ENCODE measurements around the gene NUP42.
"Not testable (repeated sequence)": the region's sequence is repeated elsewhere in the genome, so short reads cannot be mapped to it uniquely, and the experiment has no call there.

NUP42 gene

DNA sequence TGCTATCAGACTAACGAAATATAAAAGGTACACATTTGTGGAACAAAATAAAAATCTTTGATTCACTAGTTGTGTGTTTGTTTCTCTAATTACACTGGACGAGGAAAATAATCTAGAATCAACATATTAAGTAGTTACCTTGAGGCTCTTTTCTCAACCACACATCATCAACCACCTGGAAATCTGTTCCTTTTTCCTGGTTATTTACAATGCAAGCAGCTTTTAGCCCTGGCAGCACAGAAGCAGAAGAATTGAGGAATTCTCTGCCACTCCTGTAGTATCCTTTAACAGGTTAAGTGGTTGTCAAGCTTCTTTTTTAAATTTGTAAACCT, 23.7 kb downstream of the NUP42 start:
- DNase-seq, result no peak

GRCh38 chr7:23205909-23206767, 24.3 kb downstream of the NUP42 start:
- no peak for DNase-seq

GRCh38 chr7:23207021-23207420, 25.2 kb downstream of the NUP42 start:
- DNase-seq, result no peak

GRCh38 chr7:23207884-23208283, 26.0 kb downstream of the NUP42 start:
- no peak for DNase-seq

DNA sequence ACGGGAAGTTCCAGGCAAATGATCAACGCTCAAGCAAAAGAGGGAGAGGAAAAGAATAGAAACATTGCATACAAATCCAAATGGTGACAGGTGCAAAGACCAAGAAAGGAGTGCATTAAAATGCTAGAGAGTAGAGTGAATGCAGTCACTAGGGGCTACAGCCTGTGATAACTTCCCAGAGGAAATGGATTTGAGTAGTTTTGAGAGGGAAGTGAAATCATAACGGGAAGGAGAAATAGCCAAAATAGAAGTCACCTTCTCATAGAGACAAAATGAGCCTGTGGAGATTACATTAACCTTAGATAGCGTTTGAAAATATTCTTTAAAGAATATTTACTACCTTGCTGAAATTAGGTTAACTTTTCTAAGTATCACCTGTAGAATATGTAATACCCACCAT, 26.5 kb downstream of the NUP42 start:
- no peak for DNase-seq

DNA sequence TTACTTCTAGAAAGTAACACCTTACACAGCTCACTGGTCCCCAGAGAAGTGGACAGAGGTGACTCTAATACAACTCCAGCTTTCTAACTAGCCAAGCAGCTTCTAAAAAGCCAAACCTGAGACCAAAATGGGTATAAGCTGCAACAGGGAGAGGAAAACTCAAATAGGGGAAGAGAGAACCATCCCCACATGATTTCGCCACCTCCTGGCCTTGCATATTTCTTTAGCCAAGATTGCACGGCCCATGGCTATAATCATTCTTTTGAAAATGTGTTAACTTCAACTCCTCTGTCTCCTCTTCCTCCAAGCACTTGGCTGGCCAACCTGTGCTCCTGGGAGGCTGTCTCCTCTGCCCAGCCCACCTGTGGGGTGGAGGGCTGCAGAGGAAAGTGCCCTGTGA, 28.7 kb downstream of the NUP42 start:
- no peak for DNase-seq

- DNase-seq, result no peak
Observed at GRCh38 chr7:23211589-23211988, 29.7 kb downstream of the NUP42 start.

DNA sequence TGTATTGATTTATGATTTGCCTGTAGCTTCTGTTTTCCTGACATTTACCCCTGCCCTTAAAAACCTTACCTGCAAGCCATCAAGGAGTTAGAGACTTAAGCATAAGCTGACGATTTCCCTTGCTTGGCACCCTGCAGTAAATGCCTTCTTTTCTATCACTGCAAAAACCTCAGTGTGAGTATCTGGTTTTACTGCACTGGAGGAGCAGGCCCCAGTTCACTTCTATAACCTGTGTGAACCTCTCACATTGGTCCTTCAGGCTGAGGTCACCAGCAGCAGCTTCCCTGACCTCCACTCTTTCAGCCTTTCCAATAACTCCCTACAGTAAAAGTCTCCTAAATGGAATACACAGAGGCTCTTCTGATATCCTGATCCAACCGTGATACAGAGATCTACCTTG, 30.5 kb downstream of the NUP42 start:
- no peak for DNase-seq

DNA sequence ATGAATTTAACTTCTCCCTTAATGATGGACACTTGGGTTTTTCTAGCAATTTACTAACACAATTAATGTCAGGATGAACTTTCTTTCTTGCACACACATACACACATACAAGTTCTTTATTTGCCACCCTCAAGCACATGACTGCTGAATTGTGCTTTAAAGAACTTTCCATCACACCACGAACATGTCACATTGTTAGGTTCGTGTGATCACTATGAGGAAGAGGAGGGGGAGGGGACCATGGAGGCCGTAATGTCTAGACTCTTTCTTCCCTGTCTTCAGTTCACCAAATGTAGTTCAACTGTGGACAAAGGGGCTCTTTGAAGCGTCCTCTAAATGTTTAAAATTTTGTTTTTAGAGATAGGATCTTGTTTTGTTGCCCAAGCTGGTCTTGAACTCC, 31.0 kb downstream of the NUP42 start:
- DNase-seq, result no peak

DNA sequence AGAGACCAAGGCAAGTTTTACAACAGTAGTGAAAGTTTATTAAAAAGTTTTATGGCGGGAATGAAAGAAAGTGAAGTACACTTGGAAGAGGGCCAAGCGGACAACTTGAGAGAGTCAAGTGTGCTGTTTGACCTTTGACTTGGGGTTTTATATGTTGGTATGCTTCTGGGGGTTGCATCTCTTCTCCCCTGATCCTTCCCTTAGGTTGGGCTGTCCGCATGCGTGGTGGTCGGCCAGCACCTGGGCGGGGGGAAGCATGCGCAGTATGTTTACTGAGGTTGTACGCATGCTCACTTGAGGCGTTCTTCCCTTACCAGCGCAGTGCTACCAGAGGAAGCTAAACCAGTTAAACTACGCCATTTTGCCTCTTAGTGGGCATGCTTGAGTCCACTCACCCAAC, 31.9 kb downstream of the NUP42 start:
- DNase-seq, result no peak

- DNase-seq, result no peak
Observed at GRCh38 chr7:23214423-23214822, 32.6 kb downstream of the NUP42 start.

- no peak for DNase-seq
Observed at GRCh38 chr7:23214938-23215337, 33.1 kb downstream of the NUP42 start.

DNA sequence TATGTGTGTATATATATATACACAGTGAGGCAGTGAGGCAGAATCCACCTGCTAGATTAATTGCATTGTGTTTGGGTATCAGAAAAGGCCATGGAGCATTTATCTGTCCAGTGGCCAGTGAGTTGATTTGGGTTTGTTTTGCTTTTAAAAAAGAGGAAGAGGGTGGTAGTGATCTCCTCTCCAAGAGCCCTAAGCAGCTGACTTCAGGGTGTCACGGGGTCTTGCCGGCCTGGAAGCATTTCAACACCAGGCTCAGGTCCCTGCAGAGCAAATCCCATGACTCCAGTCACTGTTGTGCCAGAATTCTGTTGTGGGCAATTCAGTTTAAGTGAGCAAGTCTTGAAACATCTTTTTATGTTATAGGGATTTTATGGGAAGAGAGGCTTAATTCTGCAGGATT, 34.2 kb downstream of the NUP42 start:
- no peak for DNase-seq

DNA sequence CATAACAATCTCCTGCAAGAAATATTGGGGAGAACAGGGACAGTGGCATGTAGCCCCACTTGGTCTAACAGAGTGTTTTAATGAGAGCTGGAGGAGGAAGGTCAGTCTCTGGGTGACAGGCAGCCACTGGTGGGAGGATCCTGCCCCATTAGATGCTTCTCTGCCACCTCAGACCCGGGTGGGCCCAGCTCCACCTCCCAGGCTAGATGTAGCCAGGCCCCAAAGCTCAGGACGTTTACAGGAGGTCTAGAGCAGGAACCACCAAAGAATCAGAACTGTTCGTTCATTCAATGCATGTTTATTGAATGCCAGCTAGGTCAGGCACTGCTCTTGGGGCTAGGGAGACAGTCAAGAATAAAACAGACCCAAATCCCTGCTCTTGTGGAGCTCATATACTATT, 36.3 kb downstream of the NUP42 start:
- DNase-seq, result no peak

- no peak for DNase-seq
Observed at GRCh38 chr7:23220690-23221305, 39.0 kb downstream of the NUP42 start.

DNA sequence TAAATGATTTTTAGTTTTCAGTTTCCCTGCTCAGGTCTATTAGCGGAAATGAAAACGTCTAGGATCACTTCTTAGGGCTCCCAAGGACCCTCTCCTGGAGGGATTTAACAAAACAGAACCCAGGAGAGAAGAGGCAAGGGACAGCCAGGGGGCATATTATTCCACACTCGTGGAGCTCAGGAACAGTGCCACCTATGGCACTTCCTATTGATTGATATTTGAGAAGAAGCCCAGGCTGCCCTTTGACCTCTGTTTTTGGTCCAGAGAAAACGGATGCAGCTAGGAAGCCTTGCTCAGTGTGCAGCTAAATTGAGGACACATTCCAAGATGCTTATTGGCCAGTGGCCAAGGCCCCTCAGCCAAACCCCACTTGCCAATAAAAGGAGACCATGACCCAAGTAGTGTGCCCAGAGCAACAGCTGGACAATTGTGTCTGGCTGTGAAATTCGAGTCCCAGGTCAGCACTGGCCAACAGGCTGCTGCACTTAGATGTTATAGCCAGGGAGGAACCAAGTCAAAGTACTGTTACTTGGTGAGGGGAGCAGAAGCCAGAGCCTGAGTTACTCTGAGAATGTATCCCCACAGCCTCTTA, 40.7 kb downstream of the NUP42 start:
- DNase-seq, result no peak

DNA sequence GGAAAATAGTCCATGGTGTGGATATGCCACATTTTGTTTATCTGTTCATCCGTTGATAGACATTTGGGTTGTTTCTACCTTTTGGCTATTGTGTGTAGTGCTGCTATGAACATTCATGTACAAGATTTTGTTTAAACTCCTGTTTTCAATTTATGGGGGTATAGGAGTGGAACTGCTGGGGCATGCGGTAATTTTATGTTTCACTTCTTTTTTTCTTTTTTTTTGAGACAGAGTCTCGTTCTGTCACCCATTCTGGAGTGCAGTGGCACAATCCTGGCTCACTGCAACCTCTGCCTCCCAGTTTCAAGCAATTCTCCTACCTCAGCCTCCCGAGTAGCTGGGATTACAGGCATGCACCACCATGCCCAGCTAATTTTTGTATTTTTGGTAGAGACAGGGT, 42.5 kb downstream of the NUP42 start:
- not testable (repeated sequence) for DNase-seq

GRCh38 chr7:23226844-23227450, 45.1 kb downstream of the NUP42 start:
- no peak for DNase-seq

DNA sequence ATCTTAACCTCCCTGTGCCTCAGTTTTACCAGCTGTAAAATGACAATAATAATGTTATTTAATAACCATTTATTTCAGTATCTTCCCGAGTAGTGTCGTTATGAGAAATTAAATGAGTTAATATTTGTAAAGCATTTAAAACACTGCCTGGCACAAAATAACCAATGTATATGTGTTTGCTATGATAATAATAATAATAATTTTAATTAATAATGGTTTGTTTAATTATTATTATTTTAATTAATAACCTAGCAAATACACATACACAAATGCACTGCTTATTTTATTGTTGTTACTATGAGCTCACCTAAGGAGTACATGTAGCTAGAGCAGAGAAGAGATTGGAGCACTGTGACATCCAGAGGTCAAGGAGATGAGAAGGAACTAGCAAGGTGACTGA, 46.6 kb downstream of the NUP42 start:
- DNase-seq, result no peak

- DNase-seq, result no peak
Observed at GRCh38 chr7:23230641-23231101, 48.8 kb downstream of the NUP42 start.

- DNase-seq, result no peak
Observed at GRCh38 chr7:23232966-23233365, 51.1 kb downstream of the NUP42 start.

- no peak for DNase-seq
Observed at GRCh38 chr7:23234569-23235296, 52.9 kb downstream of the NUP42 start.

- no peak for DNase-seq
Observed at GRCh38 chr7:23235813-23236221, 54.0 kb downstream of the NUP42 start.

Measured in NCI-H524 treated with DMSO at 0.1 percent for 48 hours (cell line).